ENCODE measurements around the gene FGFRL1.

DNA sequence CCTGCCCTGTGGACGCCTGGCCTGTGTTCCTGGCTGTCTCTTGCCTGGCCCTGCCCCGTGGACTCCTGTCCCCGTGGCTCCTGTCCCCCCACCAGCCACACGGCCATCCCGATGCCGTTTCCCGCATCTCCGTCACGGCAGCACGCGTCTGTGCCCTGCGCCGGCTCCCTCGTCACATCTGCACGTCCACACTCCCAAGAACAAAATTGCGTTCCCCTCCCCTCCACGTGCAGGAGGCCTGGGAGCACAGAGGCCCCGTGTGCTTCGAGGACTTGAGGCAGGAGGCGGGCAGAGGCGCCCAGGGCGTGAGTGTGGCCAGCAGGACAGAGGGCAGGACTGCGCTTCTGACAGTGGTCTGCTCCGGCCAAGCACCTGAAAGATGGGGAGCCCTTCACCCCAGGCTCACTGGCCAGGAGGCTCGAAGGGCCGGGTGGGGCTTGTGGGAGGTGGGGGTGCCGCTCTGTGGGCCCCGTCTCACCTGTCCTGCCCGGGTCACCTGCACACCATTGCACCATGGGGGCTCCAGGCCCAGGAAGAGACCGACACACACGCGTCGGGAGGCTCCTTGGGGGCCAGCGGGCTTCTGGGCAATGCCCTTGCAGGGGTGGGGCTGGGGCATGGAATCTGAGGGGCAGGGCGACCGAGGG, 17.3 kb downstream of the FGFRL1 start:
- TF ChIP-seq, protein P1, sequence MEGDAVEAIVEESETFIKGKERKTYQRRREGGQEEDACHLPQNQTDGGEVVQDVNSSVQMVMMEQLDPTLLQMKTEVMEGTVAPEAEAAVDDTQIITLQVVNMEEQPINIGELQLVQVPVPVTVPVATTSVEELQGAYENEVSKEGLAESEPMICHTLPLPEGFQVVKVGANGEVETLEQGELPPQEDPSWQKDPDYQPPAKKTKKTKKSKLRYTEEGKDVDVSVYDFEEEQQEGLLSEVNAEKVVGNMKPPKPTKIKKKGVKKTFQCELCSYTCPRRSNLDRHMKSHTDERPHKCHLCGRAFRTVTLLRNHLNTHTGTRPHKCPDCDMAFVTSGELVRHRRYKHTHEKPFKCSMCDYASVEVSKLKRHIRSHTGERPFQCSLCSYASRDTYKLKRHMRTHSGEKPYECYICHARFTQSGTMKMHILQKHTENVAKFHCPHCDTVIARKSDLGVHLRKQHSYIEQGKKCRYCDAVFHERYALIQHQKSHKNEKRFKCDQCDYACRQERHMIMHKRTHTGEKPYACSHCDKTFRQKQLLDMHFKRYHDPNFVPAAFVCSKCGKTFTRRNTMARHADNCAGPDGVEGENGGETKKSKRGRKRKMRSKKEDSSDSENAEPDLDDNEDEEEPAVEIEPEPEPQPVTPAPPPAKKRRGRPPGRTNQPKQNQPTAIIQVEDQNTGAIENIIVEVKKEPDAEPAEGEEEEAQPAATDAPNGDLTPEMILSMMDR (IDR thresholded peaks at IDR 0.05; ENCODE audit: low read length) = no peak
- no peak for TF ChIP-seq EZH2 (IDR thresholded peaks at IDR 0.05; ENCODE audit: borderline replicate concordance, low read length)

Data from OCI-LY1 (cell line).